Testis (tissue), 2 donors: Measurements from ENCODE around the gene COX7A1.

Experiments used
- POLR2A ChIP-seq: fragments of 450-650 bp; IDR thresholded peaks from one replicate; pipeline ENCODE4 v1.6.1; 2017; ENCODE audit warnings: antibody characterized with exemption, mild to moderate bottlenecking, moderate library complexity
- TF ChIP-seq, protein P1 (sequence below), 3 experiments: fragments of 450-650 bp in 2 of 3; fragments of 200-600 bp in 1 of 3; sonication (generic) in 1 of 3; IDR thresholded peaks; one replicate each; pipeline ENCODE4 v1.5.1; 2016 to 2019; ENCODE audit warnings: antibody characterized with exemption in 3 of 3, mild to moderate bottlenecking in 2 of 3, moderate library complexity in 1 of 3

DNA sequence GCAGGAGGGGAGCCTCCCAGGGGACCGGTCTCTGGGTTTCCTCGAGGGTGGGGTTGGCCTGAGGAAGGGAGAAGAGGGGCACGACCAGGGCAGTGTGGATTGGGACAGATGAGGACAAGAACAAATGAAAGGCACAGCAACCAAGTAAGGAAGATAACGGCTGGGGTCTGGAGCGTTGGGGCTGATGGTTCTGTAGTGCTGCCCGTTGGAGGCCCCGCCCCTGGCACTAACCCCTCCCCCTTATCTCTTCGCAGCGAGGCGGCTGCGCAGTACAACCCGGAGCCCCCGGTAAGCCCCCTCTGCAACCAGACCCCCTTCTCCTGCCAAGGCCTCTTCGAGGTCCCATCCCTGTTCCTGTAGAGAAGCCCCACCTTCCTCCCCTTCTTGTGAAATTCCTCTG, 10.2 kb downstream of the COX7A1 start:
- no peak for TF ChIP-seq POLR2A
- TF ChIP-seq, protein P1, sequence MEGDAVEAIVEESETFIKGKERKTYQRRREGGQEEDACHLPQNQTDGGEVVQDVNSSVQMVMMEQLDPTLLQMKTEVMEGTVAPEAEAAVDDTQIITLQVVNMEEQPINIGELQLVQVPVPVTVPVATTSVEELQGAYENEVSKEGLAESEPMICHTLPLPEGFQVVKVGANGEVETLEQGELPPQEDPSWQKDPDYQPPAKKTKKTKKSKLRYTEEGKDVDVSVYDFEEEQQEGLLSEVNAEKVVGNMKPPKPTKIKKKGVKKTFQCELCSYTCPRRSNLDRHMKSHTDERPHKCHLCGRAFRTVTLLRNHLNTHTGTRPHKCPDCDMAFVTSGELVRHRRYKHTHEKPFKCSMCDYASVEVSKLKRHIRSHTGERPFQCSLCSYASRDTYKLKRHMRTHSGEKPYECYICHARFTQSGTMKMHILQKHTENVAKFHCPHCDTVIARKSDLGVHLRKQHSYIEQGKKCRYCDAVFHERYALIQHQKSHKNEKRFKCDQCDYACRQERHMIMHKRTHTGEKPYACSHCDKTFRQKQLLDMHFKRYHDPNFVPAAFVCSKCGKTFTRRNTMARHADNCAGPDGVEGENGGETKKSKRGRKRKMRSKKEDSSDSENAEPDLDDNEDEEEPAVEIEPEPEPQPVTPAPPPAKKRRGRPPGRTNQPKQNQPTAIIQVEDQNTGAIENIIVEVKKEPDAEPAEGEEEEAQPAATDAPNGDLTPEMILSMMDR (IDR thresholded peaks at IDR 0.05) = no peak
